NCI-H1092 (cell line): ENCODE data around the gene AIP.
"Not testable (repeated sequence)": the region's sequence is repeated elsewhere in the genome, so short reads cannot be mapped to it uniquely, and the experiment has no call there.

Experiments used
- DNase-seq: peaks from one replicate; lab custom pipeline; 2025; lab: John Stamatoyannopoulos, UW

The AIP gene

DNA sequence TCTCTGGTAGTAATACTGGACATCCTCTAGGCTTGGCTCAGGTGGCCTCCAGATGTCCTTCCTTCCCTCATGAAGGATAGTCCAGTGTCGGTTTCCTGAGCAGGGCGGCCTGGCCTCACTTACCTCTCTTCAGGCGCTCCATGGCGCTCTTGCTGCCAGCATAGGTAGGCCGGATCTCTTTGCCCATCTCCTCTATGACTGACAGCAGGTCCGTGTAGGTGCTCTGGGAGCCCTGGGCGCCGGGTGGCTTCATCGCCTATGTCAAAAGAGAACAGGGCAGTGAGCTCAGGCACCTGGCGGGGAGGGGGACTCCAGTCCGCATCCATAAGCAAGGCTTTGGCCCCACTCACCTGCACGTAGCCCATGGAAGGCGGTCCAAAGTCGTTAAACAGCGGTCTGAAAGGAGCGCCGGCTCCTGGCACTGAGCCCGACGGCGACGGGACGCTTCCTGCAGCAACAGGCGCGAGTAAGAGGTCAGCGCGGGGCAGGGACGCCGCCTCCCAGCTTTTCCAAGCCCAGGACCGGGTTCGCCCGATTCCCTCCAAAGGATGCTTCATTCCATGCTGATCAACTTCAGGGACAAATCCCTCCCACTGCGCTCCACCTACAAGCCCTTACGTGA lies 24.5 kb downstream of the AIP start:
- DNase-seq: no peak

DNA sequence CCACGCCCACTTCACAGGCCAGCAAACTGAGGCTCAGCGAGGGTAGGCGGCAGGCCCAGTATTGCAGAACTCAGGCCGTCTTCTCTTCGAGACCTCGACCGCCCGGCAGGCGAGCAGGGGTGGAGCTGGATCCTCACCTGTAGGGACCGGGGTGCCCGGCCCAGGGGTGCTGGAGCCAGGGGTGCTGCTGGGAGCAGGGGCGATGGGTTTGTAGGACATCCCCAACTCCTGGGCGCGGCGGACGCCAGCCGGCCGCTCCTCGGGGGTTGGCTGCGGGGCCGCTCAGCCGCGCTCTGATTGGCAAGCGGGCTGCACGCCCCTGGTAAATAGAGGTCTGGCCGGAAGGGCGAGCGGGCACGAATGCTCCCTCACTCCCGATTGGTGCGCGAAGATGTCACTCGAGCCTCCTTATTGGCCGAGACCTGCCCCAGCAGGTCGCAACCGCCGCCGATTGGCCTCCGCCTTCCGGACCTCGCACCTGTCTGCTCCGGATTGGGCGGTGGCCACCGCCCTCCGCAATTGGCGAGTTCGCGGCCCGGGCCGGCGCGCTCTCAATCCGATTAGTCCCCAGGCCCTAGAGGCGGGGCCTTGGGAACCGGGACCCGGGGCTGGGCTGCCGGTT lies 25.1 kb downstream of the AIP start, which contains the start of gene CDK2AP2:
TSS of gene CDK2AP2 (minus strand) at position 299 of the 622 bp plus-strand sequence. CDS start at position 219, 80 bp downstream.
- peak; percentile 100 for DNase-seq

DNA sequence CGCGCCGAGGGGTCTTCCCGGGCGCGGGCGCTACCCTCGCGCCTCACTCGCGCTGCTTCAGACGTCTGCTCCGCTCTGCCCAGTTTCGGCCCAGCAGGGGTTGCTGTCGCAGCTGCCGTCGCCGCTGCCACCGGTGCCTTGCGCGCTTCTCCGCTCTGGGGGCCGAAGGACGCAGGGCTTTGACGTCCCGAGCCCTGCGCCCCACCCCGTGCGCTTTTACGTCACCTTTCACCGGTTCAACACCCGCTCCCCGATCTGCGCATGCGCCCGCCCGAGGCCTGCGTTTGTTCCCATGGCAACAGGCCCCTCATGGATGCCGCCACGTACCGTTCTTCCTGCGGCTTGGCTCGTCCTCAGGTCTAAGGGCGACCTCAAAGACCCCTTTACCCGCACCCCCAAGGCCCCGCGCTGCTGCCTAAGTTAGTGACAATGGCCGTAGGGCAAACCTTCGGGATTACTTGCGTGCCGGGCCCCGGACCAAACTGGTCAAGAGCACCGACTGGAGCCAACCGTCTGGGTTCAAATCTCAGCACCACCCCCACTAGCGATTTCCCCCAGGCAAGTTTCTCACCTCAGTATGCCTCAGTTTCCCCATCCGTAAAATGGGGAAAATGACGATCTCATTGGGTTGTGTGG lies 25.8 kb downstream of the AIP start:
- peak; percentile 99 for DNase-seq

DNA sequence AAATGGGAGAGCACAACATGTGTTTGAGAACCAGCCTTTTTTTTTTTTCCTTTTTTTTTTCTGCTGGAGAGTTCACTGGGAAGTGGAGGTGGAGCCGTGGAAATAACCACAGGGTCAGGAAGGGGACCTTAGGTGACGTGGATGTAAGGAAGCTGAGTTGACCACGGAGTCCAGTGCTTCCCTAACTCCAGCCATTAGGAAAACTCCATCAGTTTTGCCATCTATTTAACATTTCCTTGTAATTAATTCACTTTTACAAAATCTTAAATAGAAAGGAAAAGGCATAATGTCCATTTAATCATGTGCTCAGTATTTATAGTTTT lies 27.2 kb downstream of the AIP start:
- DNase-seq: no peak

DNA sequence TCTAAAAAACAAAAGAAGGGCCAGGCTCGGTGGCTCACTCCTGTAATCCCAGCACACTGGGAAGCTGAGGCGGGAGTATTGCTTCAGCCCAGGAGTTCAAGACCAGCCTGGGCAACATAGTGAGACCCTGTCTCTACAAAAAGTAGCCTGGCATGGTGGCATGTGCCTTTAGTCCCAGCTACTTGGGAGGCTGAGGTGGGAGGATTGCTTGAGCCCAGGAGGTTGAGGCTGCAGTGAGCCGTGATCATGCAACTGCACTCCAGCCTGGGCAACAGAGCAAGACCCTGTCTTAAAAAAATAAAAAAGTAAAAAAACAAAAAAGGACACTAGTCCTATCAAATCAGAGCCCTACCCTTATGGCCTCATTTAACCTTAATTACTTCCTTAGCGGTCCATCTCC lies 28.7 kb downstream of the AIP start:
- not testable (repeated sequence) for DNase-seq

DNA sequence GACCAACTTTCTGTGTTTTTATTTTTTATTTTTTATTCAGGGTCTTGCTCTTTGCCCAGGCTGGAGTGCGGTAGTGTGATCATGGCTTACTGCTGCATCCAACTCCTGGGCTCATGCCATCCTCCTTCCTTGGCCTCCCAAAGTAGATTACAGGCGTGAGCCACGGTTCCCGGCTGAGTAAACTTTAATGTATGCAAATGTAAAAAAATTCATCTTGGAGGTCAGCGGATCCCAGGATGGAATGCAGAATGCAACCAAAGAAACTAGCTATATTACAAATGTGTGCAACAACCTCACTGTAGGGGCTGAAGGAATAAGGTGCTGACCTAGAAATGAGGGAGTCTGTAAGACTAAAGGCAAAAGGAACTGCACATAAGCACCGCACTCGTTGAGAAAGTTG lies 31.3 kb downstream of the AIP start:
- DNase-seq: no peak

DNA sequence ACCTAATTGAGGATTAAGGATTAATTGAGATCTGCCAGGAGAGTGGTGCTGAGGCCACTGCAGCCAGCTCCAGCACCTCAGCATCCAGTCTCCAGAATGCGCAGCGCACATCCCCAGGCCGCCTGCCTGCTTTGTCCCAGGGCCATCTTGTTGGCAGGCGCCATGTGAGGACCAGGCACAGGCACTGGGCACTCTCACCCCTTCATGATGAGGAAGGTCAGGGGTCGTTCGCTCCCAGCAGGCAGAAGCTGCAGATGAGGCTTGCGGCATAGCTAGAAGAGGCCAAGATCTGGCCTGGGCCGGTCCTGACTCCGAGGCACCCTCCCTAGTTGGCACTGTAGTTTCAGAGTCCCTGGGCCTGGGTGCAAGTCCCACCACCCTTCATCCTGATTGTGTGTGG lies 34.0 kb downstream of the AIP start:
- no peak for DNase-seq

DNA sequence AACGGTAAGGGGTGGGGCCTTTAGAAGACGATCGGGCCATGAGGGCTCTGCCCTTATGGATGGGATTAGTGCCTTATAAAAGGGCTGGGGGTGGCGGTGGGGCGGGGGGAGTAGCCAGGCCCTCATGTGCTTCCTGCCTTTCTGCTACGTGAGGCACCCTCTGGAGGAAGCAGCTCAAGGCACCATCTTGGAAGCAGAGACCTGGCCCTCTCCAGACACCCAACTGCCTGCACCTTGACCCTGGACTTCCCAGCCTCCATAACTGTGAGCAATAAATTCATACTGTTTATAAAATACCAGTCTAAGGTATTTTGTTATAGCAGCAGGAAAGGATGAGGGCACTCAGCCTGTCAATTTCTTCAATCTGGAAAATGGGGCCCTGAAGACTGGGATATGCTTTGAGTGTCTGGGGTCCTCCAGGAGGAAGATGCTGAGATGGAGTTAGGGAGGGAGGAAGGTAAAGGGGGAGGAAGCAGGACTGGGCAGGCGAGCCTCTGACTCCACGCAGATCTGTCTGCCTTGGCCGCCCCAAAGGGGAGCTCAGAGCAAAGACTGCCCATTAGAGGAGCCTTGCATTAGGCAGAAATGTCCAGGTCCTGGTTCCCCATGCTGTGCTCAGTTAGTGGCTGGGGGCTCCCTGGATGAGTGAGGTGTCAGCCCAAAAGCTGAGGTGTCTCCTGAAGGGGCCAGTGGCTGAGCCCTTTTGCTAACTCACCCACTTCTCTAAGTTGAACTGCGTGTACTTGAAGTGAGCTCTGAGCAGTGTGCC lies 35.1 kb downstream of the AIP start:
- no peak for DNase-seq

DNA sequence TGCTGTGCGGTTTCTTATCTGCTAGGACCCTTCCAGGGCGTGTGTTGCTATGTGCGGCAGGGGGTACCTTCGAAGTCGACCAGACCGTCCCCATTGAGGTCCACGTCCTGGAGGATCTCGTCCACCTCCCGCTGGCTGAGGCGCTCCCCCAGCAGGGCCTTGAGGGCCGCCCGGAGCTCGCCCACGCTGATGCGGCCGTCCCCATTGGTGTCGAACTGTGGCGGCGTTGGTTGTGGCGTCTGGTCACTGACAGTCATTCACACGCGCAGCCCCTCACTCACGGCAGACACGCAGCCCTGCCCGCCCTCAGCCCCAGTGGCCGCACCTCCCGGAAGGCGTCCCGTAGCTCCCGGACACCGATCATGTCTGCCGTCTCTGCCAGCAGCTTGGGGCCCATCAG lies 36.9 kb downstream of the AIP start:
- no peak for DNase-seq

DNA sequence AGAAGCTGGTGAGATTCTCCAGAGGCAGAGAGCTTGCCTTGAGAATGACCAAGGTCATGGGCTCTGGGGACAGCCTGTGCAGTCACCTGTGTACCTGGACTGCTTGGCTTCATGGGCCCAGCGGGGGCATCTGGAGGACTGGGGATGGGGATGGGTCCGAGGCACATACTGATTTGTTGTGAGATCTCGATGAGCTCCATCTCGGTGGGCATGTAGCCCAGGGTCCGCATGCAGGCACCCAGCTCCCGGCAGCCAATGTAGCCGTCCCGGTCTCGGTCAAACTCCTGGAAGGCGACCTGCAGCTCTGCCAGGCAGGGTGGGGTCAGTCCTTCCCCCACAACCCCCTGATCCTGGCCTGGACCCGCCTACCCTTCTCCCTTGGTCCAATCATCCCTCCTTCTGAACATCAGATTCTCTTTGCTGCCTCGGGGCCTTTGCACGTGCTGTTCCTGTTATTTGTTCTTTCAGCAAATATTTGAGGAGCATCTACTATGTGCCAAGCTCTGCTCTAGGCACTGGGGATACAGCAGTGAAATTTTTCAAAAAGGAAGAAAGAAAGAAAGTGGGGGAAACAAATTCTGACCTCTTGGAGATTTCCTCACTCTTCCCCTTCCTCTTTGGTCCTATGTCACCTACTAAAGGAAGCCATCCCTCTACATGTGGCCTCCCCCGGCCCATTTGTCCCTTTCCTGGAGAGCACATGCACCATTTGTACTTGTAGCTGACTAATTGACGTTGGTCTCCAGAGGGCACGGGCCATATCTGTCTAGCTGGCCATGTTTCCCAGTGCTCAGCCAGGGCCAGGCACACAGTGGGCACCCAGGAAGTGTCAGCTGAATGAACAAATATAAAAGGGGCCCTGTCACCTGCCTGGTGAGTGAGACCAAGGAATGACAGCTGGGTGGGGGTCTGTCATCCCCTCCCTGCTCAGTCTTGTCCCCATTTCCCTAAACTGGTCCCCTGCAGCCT lies 38.3 kb downstream of the AIP start:
- DNase-seq: no peak

DNA sequence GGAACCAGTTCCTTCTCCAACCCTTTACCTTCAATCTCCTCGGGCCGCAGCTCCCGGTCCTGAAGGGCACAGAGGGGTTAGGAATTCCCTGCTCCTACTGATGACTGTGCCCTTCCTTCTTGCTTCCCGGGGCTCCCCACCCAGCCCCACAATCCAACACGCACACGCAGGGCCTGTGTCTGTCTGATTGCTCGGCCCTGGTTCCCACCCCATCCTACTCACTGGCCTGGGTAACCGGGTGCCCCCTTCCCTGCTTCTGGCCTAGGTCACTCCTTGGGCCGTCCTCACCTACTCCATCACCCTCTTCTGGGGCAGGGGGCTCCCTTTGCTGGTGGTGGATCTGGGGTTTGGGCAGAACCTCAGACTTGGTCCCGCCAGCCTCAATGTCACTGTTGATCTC lies 39.1 kb downstream of the AIP start:
- DNase-seq: no peak

DNA sequence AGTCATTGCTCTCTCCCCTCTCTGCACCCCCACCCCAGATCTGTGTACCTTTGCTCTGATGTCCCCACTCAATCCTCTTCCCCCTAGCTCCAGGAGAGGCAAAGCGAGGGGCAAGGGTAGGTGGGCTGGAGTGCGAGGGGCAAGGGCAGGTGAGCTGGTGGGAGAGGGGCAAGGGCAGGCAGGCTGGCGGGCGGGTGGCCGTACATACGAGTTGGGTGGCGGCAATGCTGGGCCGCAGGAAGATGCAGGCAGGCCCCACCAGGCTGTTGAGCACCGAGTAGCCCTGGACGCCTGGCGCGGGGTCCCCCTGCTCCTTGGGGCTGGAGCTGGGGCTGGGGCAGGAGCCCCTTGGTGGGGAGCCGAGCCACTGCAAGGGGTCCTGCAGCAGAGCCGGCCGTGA lies 39.5 kb downstream of the AIP start:
- DNase-seq: no peak

DNA sequence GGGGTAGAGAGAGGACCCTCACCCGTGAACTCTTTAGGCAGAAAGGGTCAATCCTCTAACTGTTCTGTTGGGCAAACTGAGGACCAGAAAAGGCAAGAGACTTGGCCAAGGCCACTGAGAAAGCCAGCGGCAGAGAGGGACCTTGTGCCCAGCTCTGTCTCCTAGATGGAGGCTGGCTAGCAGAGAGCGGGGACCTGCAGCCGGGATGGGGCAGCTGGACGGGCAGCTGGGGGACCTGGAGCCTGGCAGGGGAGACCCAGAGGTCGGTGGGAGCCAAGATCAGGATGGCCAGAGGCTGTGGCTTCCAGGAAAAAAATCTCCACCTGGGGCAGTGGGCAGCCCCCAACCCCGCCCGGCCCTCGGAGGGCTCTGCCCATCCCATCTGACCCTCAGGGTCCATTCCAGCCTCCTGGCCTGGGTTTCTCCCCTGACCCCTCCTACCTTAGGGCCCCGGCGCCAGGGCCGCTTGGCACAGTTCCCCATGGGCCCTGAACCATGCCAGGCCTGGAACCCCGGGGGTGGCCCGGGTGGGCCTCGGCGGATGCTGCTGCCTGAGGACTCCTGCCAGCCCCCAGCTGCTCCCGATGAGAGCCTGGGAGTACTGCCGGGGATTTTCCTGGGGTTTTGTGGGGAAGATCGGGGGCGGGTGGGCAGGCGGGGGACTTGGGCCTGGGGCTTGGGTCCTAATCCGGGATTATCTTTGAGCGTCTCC lies 40.2 kb downstream of the AIP start, which contains the start of gene CABP2:
TSS of gene CABP2 (minus strand) at position 603 of the 712 bp plus-strand sequence. CDS start at position 483, 120 bp downstream.
- DNase-seq: no peak

DNA sequence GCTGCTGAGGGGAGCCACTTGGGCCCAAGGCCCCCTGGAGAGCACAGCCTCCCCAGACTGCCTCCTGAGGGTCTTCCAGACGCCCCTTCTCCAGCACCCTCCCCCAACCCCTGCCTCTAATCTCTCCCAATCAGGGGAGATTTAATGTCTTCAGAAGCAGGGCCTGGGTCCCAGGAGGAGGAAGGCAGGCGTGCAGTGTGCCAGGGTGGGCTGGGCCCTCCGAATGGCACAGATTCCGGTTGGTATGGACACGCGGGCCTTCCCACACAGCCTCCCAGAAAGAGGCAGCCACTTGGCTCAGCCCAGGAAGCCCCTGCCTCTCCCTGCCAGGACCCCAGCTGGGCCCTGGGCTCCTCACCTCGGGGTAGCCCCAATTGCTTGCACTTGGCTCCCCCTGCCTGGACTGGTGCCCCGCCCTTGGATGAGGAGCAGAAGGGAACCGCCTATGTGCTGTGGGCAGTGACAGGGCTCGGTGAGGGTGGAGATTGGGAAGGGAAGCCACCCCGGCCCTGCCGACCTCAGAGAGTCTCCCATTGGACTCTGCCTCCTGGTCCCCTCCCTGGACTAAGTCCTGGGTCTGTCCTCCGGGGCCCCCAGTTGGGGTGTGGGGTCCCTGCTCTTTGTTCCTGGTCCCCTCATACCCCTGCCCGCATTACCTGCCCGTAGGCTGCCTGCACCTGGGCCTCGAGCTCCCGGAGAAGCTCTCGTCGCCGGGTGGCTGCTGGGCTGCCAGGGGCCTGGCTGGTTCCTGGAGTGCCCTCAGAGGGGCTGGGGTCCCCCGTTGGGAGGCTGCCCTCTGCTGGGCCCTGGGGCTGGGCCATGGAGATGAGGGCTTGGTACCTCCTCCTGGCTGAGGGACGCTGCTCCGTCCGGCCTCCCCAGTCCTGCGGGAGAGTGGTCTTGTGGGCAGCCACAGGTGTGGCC lies 41.0 kb downstream of the AIP start:
- DNase-seq: no peak

DNA sequence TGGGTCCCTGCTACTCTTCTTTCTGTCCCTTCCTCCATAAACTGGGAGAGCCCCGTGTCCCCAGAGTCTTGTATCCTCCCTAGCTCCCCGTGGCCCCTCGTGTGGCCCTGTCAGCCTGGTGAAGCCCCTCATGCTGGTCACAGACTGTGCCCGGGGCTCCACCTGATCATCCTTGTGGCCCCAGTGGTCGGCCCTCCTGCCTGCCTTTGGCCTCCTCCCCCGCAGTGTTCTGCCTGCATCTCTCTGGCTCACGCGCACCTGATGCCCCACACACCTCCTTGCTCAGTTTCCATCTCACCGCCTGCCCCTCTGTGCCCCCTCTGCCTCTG lies 41.6 kb downstream of the AIP start:
- DNase-seq: no peak

DNA sequence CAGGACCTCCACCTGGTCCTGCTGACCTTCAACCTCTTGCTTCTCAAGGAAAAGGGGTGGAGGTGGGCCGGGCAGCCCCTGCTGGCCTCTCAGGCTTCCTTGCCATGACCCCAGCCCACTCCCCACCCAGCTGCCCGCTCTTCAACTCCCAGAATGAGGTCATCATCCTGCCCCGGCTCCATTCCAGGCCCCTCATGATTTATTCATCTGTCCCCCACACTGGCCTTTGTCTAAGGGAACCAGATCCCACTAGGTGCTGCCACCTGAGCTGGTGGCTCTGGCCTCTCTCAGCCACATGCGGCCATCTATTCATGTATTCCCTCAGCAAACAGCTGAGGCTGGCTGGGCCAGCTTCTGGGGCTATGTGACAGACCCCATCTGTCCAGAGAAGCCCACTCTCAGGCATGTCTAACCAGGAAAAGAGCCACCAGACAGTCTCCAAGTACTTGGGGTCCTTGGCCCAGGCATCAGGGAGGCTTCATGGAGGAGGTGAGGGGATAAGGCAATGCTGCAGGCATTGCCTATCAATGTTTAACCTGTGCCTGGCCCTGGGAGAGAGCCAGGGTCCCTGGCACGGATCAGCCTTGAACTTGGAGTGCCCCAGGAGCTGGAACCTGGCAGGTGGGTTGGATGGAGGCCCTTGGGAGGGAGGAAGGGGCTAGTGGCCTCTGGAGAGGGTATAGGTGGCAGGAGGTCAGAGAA lies 42.6 kb downstream of the AIP start:
- no peak for DNase-seq

DNA sequence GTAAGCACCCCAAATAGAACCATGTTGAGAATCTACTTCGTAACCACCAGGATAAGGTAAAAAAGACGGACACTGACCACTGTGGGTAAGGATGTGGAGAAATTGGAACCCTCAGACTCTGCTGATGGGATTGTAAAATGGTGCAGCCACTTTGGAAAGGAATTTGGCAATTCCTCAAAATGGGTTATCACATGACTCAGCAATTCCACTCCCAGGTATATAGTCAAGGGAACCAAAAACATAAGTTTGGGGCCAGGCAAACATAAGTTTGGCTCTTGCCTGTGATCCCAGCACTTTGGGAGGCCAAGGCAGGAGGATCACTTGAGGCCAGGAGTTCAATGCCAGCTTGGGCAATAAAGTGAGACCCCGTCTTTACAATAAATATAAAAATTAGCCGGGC lies 45.5 kb downstream of the AIP start:
- no peak for DNase-seq

DNA sequence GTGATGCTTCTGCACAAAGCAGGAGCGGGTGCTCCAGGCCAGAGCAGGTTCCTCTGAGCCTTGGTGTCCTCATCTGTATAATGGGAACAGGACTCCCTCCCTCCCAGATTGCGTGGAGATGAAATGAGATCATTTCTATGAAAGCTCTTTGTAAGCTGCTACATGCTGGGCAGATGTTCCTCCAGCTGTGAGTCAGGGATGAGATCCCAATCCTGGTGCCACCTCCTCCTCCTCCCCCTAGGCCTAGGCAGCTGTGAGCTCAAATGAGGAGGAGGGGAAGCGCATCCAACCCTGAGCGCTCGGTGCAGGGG lies 47.4 kb downstream of the AIP start:
- no peak for DNase-seq

DNA sequence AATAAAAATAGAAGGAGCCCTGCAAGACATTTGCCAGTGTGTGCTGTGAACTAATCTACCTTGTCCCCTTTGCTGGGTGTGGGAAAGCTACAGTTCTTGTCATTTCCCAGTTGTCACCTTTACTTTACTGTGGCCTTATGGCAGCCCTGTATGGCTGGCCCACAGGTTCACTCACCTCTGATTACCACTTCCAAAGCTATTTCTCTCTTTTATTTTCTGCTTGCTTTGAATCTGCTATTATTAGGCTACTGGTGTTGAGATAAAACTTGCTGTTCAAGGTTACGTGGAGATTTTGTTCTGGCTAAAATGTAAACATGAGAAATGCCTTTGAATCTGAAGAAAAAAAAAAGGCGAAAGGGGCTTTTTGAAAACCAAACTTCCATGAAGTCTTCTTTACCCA lies 50.1 kb downstream of the AIP start:
- DNase-seq: no peak
